Heart left ventricle (tissue), 13 donors: ENCODE data around the gene KRT77.
"Not testable (repeated sequence)": the region's sequence is repeated elsewhere in the genome, so short reads cannot be mapped to it uniquely, and the experiment has no call there.

Experiments
- POLR2A ChIP-seq, 2 donors: fragments of 450-650 bp; IDR thresholded peaks; one replicate each; pipeline ENCODE4 v1.6.1; 2017; ENCODE audit warnings: antibody characterized with exemption in 2 of 2, mild to moderate bottlenecking in 2 of 2, moderate library complexity in 2 of 2
- TF ChIP-seq, protein P1 (sequence below), 12 donors: fragments of 200-600 bp; sonication (generic) in 4 of 12; IDR thresholded peaks; one replicate each; pipeline versions ENCODE4 v1.5.0 to v1.8.0; 2018 to 2022; ENCODE audit warnings: antibody characterized with exemption in 12 of 12, mild to moderate bottlenecking in 5 of 12
- donor health status: ischemic (EF 13 %, LVEDD 7.1; RV severe dilation, severe dysfunction).
- donor health status: DM: no; HTN: yes; CAD: no.
- donor health status: DM: no; HTN: no; CAD: no.
- donor health status: ischemic (EF 25% LVEDD 6.9; RV normal size, moderate dysfunction).
- donor health status: ischemic (EF 25% LVEDD 5.7; RV mildly dilated, moderate dysfunction).
- donor health status: ischemic (EF 35%, LVEDD 5.7; RV mildly dilated, moderate dysfunction).
- donor health status: nonischemic (EF 11% LVEDD 7.7; RV severe dilation, severe dysfunction).
- donor health status: DM: yes; HTN: yes; CAD: no.
- donor health status: PGD.
- donor health status: ischemic (EF 29% LVEDD 5.4; RV normal size, mild dysfunction).
- donor health status: nonischemic (EF 23%, LVEDD 6.1; RV moderate dilation, normal function).

- TF ChIP-seq, protein P1, sequence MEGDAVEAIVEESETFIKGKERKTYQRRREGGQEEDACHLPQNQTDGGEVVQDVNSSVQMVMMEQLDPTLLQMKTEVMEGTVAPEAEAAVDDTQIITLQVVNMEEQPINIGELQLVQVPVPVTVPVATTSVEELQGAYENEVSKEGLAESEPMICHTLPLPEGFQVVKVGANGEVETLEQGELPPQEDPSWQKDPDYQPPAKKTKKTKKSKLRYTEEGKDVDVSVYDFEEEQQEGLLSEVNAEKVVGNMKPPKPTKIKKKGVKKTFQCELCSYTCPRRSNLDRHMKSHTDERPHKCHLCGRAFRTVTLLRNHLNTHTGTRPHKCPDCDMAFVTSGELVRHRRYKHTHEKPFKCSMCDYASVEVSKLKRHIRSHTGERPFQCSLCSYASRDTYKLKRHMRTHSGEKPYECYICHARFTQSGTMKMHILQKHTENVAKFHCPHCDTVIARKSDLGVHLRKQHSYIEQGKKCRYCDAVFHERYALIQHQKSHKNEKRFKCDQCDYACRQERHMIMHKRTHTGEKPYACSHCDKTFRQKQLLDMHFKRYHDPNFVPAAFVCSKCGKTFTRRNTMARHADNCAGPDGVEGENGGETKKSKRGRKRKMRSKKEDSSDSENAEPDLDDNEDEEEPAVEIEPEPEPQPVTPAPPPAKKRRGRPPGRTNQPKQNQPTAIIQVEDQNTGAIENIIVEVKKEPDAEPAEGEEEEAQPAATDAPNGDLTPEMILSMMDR (IDR thresholded peaks at IDR 0.05) = not testable (repeated sequence)
- TF ChIP-seq POLR2A (IDR thresholded peaks at IDR 0.05) = not testable (repeated sequence)
Observed at GRCh38 chr12:52712122-52712521, 8.8 kb upstream of the KRT77 start.
